Measurements from ENCODE around the gene DLX4. TPM values are rescaled to one million over a fixed set of nuclear protein-coding genes. Genes with fewer than 3 reads are reported as not detected.

The DLX4 gene
- total RNA-seq, 4 donors from 2014 or later: 0.13 to 0.67 TPM; not detected in 2

- Histone ChIP-seq H3K36me3 (no peaks in the 10 kb centered on the region), H3K4me3 (no peak overlapping the region), H3K27me3 (peaks cover 0 to 91% (median 0%) of the 10 kb centered on the region in 4 donors), H3K4me1 (no peaks in the 10 kb centered on the region), H3K9me3 (no peaks in the 10 kb centered on the region), H3K27ac (no peak overlapping the region)
- no peak for DNase-seq
- 74 to 93% methylated on average over 3 to 5 of the region's 9 CpGs for WGBS, 2 donors
- TF ChIP-seq POLR2A (IDR thresholded peaks at IDR 0.05): no peak
- TF ChIP-seq, protein P1, sequence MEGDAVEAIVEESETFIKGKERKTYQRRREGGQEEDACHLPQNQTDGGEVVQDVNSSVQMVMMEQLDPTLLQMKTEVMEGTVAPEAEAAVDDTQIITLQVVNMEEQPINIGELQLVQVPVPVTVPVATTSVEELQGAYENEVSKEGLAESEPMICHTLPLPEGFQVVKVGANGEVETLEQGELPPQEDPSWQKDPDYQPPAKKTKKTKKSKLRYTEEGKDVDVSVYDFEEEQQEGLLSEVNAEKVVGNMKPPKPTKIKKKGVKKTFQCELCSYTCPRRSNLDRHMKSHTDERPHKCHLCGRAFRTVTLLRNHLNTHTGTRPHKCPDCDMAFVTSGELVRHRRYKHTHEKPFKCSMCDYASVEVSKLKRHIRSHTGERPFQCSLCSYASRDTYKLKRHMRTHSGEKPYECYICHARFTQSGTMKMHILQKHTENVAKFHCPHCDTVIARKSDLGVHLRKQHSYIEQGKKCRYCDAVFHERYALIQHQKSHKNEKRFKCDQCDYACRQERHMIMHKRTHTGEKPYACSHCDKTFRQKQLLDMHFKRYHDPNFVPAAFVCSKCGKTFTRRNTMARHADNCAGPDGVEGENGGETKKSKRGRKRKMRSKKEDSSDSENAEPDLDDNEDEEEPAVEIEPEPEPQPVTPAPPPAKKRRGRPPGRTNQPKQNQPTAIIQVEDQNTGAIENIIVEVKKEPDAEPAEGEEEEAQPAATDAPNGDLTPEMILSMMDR (IDR thresholded peaks at IDR 0.05): no peak
- intact Hi-C loops (cut with DNase I): no loop called here
These were observed 43.1 kb upstream of the DLX4 start for GRCh38 chr17:49925921-49926320.

- Histone ChIP-seq H3K4me3 (no peak overlapping the region), H3K4me1 (no peaks in the 10 kb centered on the region), H3K36me3 (no peaks in the 10 kb centered on the region), H3K9me3 (no peaks in the 10 kb centered on the region), H3K27ac (no peak overlapping the region), H3K27me3 (peaks cover 0 to 94% (median 0%) of the 10 kb centered on the region in 4 donors)
- DNase-seq: no peak
- 63% methylated on average over 6 of the region's 13 CpGs; no CpG with 5 or more reads in 1 of the 2 donors for WGBS, 2 donors
- TF ChIP-seq POLR2A (IDR thresholded peaks at IDR 0.05): no peak
- TF ChIP-seq, protein P1 (IDR thresholded peaks at IDR 0.05): no peak
- intact Hi-C loops (cut with DNase I): no loop called here
These were observed 42.1 kb upstream of the DLX4 start for GRCh38 chr17:49926886-49927285.

DNA sequence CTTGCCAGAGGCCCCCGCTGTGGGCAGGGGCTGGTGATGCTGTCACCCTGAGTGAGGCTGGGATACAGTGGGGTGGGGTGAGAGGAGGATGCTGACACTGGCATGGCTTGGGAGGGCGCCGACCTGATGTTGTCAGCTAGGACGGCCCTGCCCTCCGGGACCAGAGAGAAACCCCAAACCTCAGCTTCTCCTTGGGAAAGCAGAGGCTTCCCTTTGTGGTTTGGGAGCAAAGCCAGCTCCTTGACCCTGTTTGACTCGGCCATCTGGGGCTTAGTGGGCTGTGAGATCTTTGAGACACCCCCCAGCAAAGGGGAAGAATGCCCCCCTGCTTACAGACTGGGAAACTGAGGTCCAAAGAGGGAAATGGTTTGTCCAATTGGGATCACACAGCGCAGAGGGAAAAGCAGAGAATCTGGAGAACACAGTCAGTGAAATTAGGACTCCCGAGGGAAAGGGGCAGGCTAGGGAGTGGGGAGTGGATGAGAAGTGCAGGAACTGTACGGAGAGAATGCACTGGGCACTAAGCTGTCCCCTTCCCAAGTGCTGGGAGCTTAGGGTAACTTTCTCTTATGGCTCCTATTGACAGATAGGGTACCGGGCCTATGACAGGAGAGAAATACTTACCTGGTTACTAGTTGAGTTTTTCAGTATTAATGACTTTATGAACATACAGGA lies 40.7 kb upstream of the DLX4 start:
- Histone ChIP-seq H3K9me3 (no peaks in the 10 kb centered on the region), H3K27me3 (peaks cover 0 to 94% (median 0%) of the 10 kb centered on the region in 4 donors), H3K36me3 (no peaks in the 10 kb centered on the region), H3K27ac (no peak overlapping the region), H3K4me3 (no peak overlapping the region), H3K4me1 (no peaks in the 10 kb centered on the region)
- no peak for DNase-seq
- WGBS, 2 donors: 54 to 60% methylated on average over 6 to 8 of the region's 10 CpGs
- TF ChIP-seq POLR2A (IDR thresholded peaks at IDR 0.05): no peak
- TF ChIP-seq, protein P1 (IDR thresholded peaks at IDR 0.05): no peak
- intact Hi-C loops (cut with DNase I): no loop called here

GRCh38 chr17:49928837-49929475 lies 40.0 kb upstream of the DLX4 start:
- Histone ChIP-seq H3K27ac (no peak overlapping the region), H3K36me3 (no peaks in the 10 kb centered on the region), H3K4me3 (no peak overlapping the region), H3K27me3 (peaks cover 0 to 91% (median 0%) of the 10 kb centered on the region in 4 donors), H3K9me3 (no peaks in the 10 kb centered on the region), H3K4me1 (no peaks in the 10 kb centered on the region)
- TF ChIP-seq, protein P1 (IDR thresholded peaks at IDR 0.05): no peak
- TF ChIP-seq POLR2A (IDR thresholded peaks at IDR 0.05): no peak
- intact Hi-C loops (cut with DNase I): no loop called here
- WGBS, 2 donors: 74 to 100% methylated on average over 2 to 3 of the region's 6 CpGs
- no peak for DNase-seq

- 86% methylated on average over 4 of the region's 8 CpGs; no CpG with 5 or more reads in 1 of the 2 donors for WGBS, 2 donors
These were observed 38.1 kb upstream of the DLX4 start for GRCh38 chr17:49930880-49931279.

More at GRCh38 chr17:49930880-49931279, 38.1 kb upstream of the DLX4 start:
- no peak for TF ChIP-seq POLR2A (IDR thresholded peaks at IDR 0.05)
- TF ChIP-seq, protein P1 (IDR thresholded peaks at IDR 0.05): no peak
- H3K36me3 ChIP-seq: no peaks in the 10 kb centered on the region
- H3K27me3 ChIP-seq: peaks cover 0 to 94% (median 0%) of the 10 kb centered on the region in 4 donors
- no peak overlapping the region for H3K4me3 ChIP-seq
- H3K9me3 ChIP-seq: no peaks in the 10 kb centered on the region
- H3K27ac ChIP-seq: no peak overlapping the region
- no peaks in the 10 kb centered on the region for H3K4me1 ChIP-seq
- intact Hi-C loops (cut with DNase I): no loop called here
- no peak for DNase-seq

Measured in esophagus squamous epithelium (tissue), 5 donors.